HFFc6 (cell line): ENCODE measurements around the gene UBE3A. TPM values are rescaled to one million over a fixed set of nuclear protein-coding genes. Genes with fewer than 3 reads are reported as not detected.

Experiments used
- DNase-seq: peaks from one replicate; pipeline ENCODE4 v3.0.0-alpha.2; 2018
- H3K27ac Mint-ChIP-seq: 2 replicates; pipeline ENCODE4 v1.8.0; 2020; ENCODE audit warnings: mild to moderate bottlenecking, mixed read lengths
- H3K27me3 Mint-ChIP-seq: 2 replicates; pipeline ENCODE4 v1.8.0; 2021; ENCODE audit warnings: mild to moderate bottlenecking, moderate library complexity, mixed read lengths; ENCODE audit not compliant: insufficient read depth
- H3K36me3 Mint-ChIP-seq: 2 replicates; pipeline ENCODE4 v1.8.0; 2021; ENCODE audit warnings: low read depth, mixed read lengths
- H3K4me1 Mint-ChIP-seq: 2 replicates; pipeline ENCODE4 v1.8.0; 2020; ENCODE audit warnings: low read depth, mixed read lengths
- H3K4me3 Mint-ChIP-seq: 2 replicates; pipeline ENCODE4 v1.8.0; 2020; ENCODE audit warnings: mild to moderate bottlenecking, moderate library complexity, mixed read lengths
- H3K9me3 Mint-ChIP-seq: 2 replicates; pipeline ENCODE4 v1.8.0; 2020; ENCODE audit warnings: mild to moderate bottlenecking, mixed read lengths
- long read RNA-seq: library from polyadenylated mRNA; unstranded; transcript quantifications from one replicate; pipeline ENCODE4 v2.0.0, GENCODE V29; 2019
- total RNA-seq, 6 experiments: library from RNA; stranded (reverse); fragmentation: NEBNext Ultra II Directional; extraction: Animal tissue kit (Norgen Biotek cat#: 25700); gene quantifications; 2 replicates in 1 of 6; 3 replicates in 5 of 6; pipeline ENCODE4 v1.2.3, GENCODE V29; 2021
- TF ChIP-seq, protein P1 (sequence below): fragments of 200-600 bp; sonication (generic); IDR thresholded peaks from 2 replicates; pipeline ENCODE4 v1.5.0; 2021; ENCODE audit warnings: antibody characterized with exemption, mild to moderate bottlenecking

Gene UBE3A
- 10 to 100 TPM; 74.9 to 82.6 (median 81.1) TPM for total RNA-seq
- long read RNA-seq, full-length matches to known transcripts: 43 of 102 reads
- long read RNA-seq, partial matches to known transcripts: 33 of 102 reads
- long read RNA-seq, other reads (novel, unspliced or antisense): 26 of 102 reads

- peaks cover 10% of the 10 kb centered on the region for H3K36me3 Mint-ChIP-seq
- no peaks in the 10 kb centered on the region for H3K9me3 Mint-ChIP-seq
- H3K27me3 Mint-ChIP-seq: no peaks in the 10 kb centered on the region; the same call in 1 of the 2 replicates
- H3K4me3 Mint-ChIP-seq: peak within 1 kb of the TSS; percentile 98
- peak; percentile 83 for DNase-seq
- peaks cover 36% of the 10 kb centered on the region for H3K4me1 Mint-ChIP-seq
- H3K27ac Mint-ChIP-seq: peak within 1 kb of the TSS; percentile 93
- TF ChIP-seq, protein P1, sequence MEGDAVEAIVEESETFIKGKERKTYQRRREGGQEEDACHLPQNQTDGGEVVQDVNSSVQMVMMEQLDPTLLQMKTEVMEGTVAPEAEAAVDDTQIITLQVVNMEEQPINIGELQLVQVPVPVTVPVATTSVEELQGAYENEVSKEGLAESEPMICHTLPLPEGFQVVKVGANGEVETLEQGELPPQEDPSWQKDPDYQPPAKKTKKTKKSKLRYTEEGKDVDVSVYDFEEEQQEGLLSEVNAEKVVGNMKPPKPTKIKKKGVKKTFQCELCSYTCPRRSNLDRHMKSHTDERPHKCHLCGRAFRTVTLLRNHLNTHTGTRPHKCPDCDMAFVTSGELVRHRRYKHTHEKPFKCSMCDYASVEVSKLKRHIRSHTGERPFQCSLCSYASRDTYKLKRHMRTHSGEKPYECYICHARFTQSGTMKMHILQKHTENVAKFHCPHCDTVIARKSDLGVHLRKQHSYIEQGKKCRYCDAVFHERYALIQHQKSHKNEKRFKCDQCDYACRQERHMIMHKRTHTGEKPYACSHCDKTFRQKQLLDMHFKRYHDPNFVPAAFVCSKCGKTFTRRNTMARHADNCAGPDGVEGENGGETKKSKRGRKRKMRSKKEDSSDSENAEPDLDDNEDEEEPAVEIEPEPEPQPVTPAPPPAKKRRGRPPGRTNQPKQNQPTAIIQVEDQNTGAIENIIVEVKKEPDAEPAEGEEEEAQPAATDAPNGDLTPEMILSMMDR: peak; percentile 53
Observed at GRCh38 chr15:25438601-25439368, at the start of gene UBE3A. UBE3A (minus strand) TSS chr15:25439024; CDS start chr15:25409107, 29,917 bp downstream.

GRCh38 chr15:25487226-25487884 is 48.5 kb upstream of the UBE3A start:
- DNase-seq: no peak
- no peaks in the 10 kb centered on the region for H3K4me1 Mint-ChIP-seq
- H3K36me3 Mint-ChIP-seq: 0 out of 2 replicates have a peak, but pooled peaks cover 4% of the 10 kb centered on the region
- TF ChIP-seq, protein P1: no peak
- H3K27ac Mint-ChIP-seq: no peak overlapping the region
- peaks cover 12% of the 10 kb centered on the region for H3K9me3 Mint-ChIP-seq
- no peaks in the 10 kb centered on the region for H3K27me3 Mint-ChIP-seq
- no peak overlapping the region for H3K4me3 Mint-ChIP-seq

DNA sequence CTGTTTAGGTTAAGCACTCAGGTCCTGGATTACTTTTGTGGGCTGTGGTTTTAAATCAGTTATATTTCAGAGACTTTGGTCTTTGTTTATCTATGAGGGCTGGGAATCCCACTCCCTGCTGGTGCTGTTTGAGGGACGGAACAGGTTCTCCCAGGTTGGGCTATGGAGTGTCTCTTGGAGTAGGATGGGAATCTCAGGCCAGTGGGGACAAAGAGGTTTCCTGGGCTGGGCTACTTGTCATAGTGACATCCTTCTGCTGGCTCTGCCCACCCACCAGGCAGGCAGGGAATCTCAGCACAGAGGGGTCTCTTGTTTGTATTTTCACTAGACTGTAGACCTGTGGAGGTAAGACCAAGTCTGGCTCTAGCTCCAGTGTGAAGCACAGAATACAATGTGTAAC is 47.2 kb upstream of the UBE3A start:
- Mint-ChIP-seq H3K4me3 (no peak overlapping the region), H3K27me3 (no peaks in the 10 kb centered on the region; the same call in 1 of the 2 replicates), H3K9me3 (peaks cover 6% of the 10 kb centered on the region), H3K36me3 (0 out of 2 replicates have a peak, but pooled peaks cover 4% of the 10 kb centered on the region), H3K27ac (no peak overlapping the region), H3K4me1 (0 out of 2 replicates have a peak, but pooled peaks cover 5% of the 10 kb centered on the region)
- DNase-seq: no peak
- TF ChIP-seq, protein P1: no peak

GRCh38 chr15:25481208-25481859 is 42.5 kb upstream of the UBE3A start:
- TF ChIP-seq, protein P1: no peak
- H3K4me1 Mint-ChIP-seq: 0 out of 2 replicates have a peak, but pooled peaks cover 5% of the 10 kb centered on the region
- H3K27ac Mint-ChIP-seq: no peak overlapping the region
- no peaks in the 10 kb centered on the region for H3K36me3 Mint-ChIP-seq
- H3K4me3 Mint-ChIP-seq: no peak overlapping the region; the same call in 1 of the 2 replicates
- H3K9me3 Mint-ChIP-seq: no peaks in the 10 kb centered on the region
- peaks cover 3% of the 10 kb centered on the region for H3K27me3 Mint-ChIP-seq
- no peak for DNase-seq

DNA sequence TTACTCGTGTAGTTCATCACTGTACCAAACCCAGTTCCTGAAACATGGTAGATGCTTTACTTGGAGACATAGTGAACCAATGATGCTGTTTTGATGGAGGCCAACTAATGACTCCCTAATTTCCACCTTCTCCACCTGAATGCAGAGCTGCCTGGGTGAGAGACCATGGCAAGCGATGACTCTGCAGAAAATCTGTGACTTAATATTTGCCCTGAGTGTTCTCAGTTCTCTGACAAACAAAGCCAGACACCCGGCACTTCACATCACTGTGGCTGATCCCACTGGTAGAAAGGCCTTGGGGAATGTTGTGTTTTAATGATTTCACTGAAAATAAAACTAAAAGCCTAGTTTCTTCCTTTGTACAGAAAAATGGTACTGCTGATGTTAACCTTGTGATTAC is 39.5 kb upstream of the UBE3A start:
- Mint-ChIP-seq H3K27me3 (peaks cover 3% of the 10 kb centered on the region), H3K27ac (no peak overlapping the region), H3K4me1 (0 out of 2 replicates have a peak, but pooled peaks cover 5% of the 10 kb centered on the region), H3K36me3 (no peaks in the 10 kb centered on the region), H3K9me3 (no peaks in the 10 kb centered on the region), H3K4me3 (no peak overlapping the region)
- TF ChIP-seq, protein P1: no peak
- no peak for DNase-seq
